ENCODE data around the gene ABTB2. TPM values are rescaled to one million over a fixed set of nuclear protein-coding genes. Genes with fewer than 3 reads are reported as not detected.

The ABTB2 gene
- total and polyA plus RNA-seq, 2 of the 8 experiments (the other 6 are each of a cell fraction or from before 2014, with no cell fraction given): 7.7 to 10.2 TPM

DNA sequence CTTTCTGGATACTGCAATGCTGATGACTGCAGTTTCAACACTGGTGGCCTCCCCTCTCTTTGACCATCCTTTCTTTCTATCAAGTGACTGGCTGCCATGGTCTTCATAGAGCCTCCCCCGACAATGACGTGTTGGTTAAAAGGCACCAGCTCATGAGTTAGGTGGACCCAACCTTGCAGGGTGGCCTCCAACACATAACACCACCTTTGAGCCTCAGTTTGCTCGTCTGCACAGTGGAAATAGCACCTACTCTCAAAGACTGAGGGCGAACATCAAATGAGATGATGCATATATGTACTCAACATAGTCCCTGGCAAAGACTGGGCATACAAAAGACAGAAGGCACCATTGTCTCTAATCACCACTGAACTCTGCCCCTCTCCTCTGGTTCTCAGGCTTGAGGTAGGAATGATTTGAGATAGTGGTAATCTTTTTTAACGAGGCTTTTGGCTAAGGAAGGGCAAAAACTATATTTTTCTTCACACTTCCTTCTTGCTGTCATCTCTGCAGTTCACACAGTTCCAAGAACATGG lies 133.3 kb downstream of the ABTB2 start:
- ChIA-PET CTCF (ENCODE audit: partially characterized antibody) (interaction anchor here (1.0 to 2.8 kb wide), 4 partner anchors 10 to 268 kb away, joined by 3 to 17 read pairs (median 4); no protein-coding TSS in a partner anchor), POLR2A (ENCODE audit: partially characterized antibody) (interaction anchor here (1.3 to 1.6 kb wide), 3 partner anchors 10 to 14 kb away, joined by 3 to 4 read pairs (median 4); no protein-coding TSS in a partner anchor)
- DNase-seq (ENCODE audit: low read depth in 1 of 2, low spot score in 2 of 2): no peak
- H2AFZ ChIP-seq (ENCODE audit: low read length): no peak overlapping the region
- no peak overlapping the region for H3K4me3 ChIP-seq (ENCODE audit: extremely low read depth in 1 of 4, insufficient read depth in 2 of 4, low read depth in 3 of 4, low read length in 4 of 4)
- no peaks in the 10 kb centered on the region for H3K23me2 ChIP-seq (ENCODE audit: low read depth, low read length)
- no peak overlapping the region for H2BK12ac ChIP-seq (ENCODE audit: low read depth, low read length)
- no peak overlapping the region for H3K56ac ChIP-seq (replicated peaks; ENCODE audit: insufficient read length, low read depth, low read length)
- H4K5ac ChIP-seq (ENCODE audit: insufficient read length, low read depth, low read length): no peak overlapping the region
- peaks cover 2 to 13% (median 8%) of the 10 kb centered on the region in 4 experiments; a peak in 6 of 7 replicates for H3K4me1 ChIP-seq (replicated peaks in 1 of 4; ENCODE audit: control insufficient read depth in 3 of 4, insufficient read depth in 4 of 4, low read length in 3 of 4)
- 87% methylated on average over 5 of the region's 5 CpGs; no CpG with 5 or more reads in 1 of the 2 experiments for WGBS, 2 experiments (ENCODE audit: extremely low coverage in 1 of 2, insufficient coverage in 1 of 2, insufficient read length in 1 of 2, insufficient replicate concordance in 2 of 2, low coverage in 1 of 2, low lambda C conversion rate in 2 of 2, missing lambda C conversion rate in 1 of 2)
- no peak overlapping the region for H2BK15ac ChIP-seq (ENCODE audit: low read length)
- no peak overlapping the region for H4K91ac ChIP-seq (replicated peaks; ENCODE audit: insufficient read length, low read length)
- no peak overlapping the region for H4K8ac ChIP-seq (ENCODE audit: extremely low read depth, insufficient read depth, low read length)
- TF ChIP-seq HDAC6 (IDR thresholded peaks at IDR 0.05; ENCODE audit: low read depth, low read length): no peak
- TF ChIP-seq EP300 (IDR thresholded peaks at IDR 0.05; ENCODE audit: borderline replicate concordance in 1 of 2, low read depth in 2 of 2, low read length in 2 of 2): no peak
- TF ChIP-seq EGR1 (IDR thresholded peaks at IDR 0.05; ENCODE audit: borderline replicate concordance, low read depth, low read length): no peak
- TF ChIP-seq SIX5 (IDR thresholded peaks at IDR 0.05; ENCODE audit: low read depth, low read length): no peak
- no peak for TF ChIP-seq RNF2 (IDR thresholded peaks at IDR 0.05; ENCODE audit: borderline replicate concordance, low read depth, low read length, missing control alignments, poor library complexity, severe bottlenecking)
- no peak for TF ChIP-seq SIRT6 (IDR thresholded peaks at IDR 0.05; ENCODE audit: low read length)
- no peak for TF ChIP-seq TEAD4 (IDR thresholded peaks at IDR 0.05; ENCODE audit: low read depth, low read length)
- TF ChIP-seq SRF (IDR thresholded peaks at IDR 0.05; ENCODE audit: low read depth, low read length): no peak
- no peak for TF ChIP-seq BACH1 (IDR thresholded peaks at IDR 0.05; ENCODE audit: low read length)
- TF ChIP-seq SP2 (IDR thresholded peaks at IDR 0.05; ENCODE audit: low read length): no peak
- TF ChIP-seq ASH2L (IDR thresholded peaks at IDR 0.05; ENCODE audit: low read length): no peak
- no peak for TF ChIP-seq GTF2F1 (IDR thresholded peaks at IDR 0.05; ENCODE audit: borderline replicate concordance, low read depth, low read length)
- TF ChIP-seq, protein P1, sequence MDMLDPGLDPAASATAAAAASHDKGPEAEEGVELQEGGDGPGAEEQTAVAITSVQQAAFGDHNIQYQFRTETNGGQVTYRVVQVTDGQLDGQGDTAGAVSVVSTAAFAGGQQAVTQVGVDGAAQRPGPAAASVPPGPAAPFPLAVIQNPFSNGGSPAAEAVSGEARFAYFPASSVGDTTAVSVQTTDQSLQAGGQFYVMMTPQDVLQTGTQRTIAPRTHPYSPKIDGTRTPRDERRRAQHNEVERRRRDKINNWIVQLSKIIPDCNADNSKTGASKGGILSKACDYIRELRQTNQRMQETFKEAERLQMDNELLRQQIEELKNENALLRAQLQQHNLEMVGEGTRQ (IDR thresholded peaks at IDR 0.05; ENCODE audit: low read length): no peak
- no peak overlapping the region for H2BK20ac ChIP-seq (ENCODE audit: low read length)
- no peaks in the 10 kb centered on the region for H3K79me2 ChIP-seq (ENCODE audit: control insufficient read depth in 1 of 2, insufficient read depth in 2 of 2, low read length in 2 of 2)
- no peaks in the 10 kb centered on the region for H3K27me3 ChIP-seq (replicated peaks in 1 of 4; ENCODE audit: control insufficient read depth in 3 of 4, extremely low read depth in 1 of 4, insufficient read depth in 3 of 4, low read length in 3 of 4)
- FAIRE-seq: no peak
- no peak overlapping the region for H3K23ac ChIP-seq (ENCODE audit: insufficient read length)
- no peak overlapping the region for H3K4me2 ChIP-seq (ENCODE audit: insufficient read depth in 1 of 2, low read depth in 2 of 2, low read length in 2 of 2)
- H2AK5ac ChIP-seq (ENCODE audit: low read depth, low read length): 0 out of 2 replicates have a peak overlapping the region, but pooled peaks have one; percentile 14
- H3K79me1 ChIP-seq (ENCODE audit: low read depth, low read length): no peaks in the 10 kb centered on the region
- no peaks in the 10 kb centered on the region for H4K20me1 ChIP-seq (replicated peaks in 1 of 2; ENCODE audit: control insufficient read depth in 1 of 2, insufficient read depth in 2 of 2, low read length in 2 of 2)
- no peaks in the 10 kb centered on the region for H3K9me3 ChIP-seq (ENCODE audit: insufficient read depth in 2 of 2, low read depth in 1 of 2, low read length in 1 of 2)
- no peak overlapping the region for H3K14ac ChIP-seq (ENCODE audit: insufficient read length)
- H2BK5ac ChIP-seq (ENCODE audit: low read depth, low read length): no peak overlapping the region
- no peak overlapping the region for H3K9ac ChIP-seq (replicated peaks in 1 of 4; ENCODE audit: extremely low read depth in 1 of 4, low read depth in 3 of 4, low read length in 3 of 4)
- no peak overlapping the region for H2BK120ac ChIP-seq (replicated peaks; ENCODE audit: low read depth, low read length)
- no peak overlapping the region for H3K4ac ChIP-seq (replicated peaks; ENCODE audit: insufficient read length, low read depth, low read length)
- H3K18ac ChIP-seq (ENCODE audit: extremely low read depth, low read length): no peak overlapping the region
- H3K27ac ChIP-seq (ENCODE audit: low read depth, low read length): no peak overlapping the region
- no peaks in the 10 kb centered on the region for H3K36me3 ChIP-seq (ENCODE audit: control insufficient read depth in 2 of 4, insufficient read depth in 4 of 4, low read length in 3 of 4)
